NB4 (cell line): Measurements from ENCODE around the gene ZNF581.

ENCODE experiments used
- POLR2A ChIP-seq: IDR thresholded peaks from 2 replicates; pipeline ENCODE4 v1.6.1; 2011; ENCODE audit warnings: mild to moderate bottlenecking; ENCODE audit not compliant: insufficient read length; ENCODE audit errors: extremely low read depth
- TF ChIP-seq, protein P1 (sequence below): IDR thresholded peaks from 2 replicates; pipeline ENCODE4 v1.6.1; 2011; ENCODE audit warnings: low read depth, low read length

DNA sequence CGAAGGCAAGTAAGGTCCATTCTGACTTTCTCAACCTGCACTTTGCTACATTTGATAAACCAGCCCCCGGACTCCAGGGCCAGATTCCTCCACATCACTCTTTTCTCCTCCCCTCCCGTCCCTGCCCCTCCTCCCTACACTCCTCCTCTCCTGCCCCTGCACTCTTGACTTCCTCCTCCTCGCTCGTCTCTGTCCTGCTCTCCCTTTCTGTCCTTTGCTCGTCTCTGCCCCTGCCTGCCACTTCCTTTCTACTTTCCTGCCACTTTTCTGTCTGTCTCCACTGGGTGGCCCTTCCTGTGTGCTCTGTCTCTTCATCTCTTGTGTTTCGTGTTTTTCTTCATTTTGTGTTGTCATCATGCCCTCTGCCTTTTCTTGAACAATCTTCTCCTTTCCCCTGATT lies 18.4 kb downstream of the ZNF581 start:
- TF ChIP-seq, protein P1, sequence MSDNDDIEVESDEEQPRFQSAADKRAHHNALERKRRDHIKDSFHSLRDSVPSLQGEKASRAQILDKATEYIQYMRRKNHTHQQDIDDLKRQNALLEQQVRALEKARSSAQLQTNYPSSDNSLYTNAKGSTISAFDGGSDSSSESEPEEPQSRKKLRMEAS: no peak
- no peak for TF ChIP-seq POLR2A
